ENCODE data around the gene ZNF345.

Gene ZNF345

GRCh38 chr19:36850559-36851442 lies at the start of gene ZNF345:
Gene ZNF345 (plus strand): TSS chr19:36850876. CDS start chr19:36876831, 25,955 bp downstream.
- peak; percentile 84 for DNase-seq

- no peak for DNase-seq
These were observed 45.3 kb upstream of the ZNF345 start for GRCh38 chr19:36805364-36805763.

- DNase-seq = no peak
These were observed 43.6 kb upstream of the ZNF345 start for GRCh38 chr19:36807029-36807428.

DNA sequence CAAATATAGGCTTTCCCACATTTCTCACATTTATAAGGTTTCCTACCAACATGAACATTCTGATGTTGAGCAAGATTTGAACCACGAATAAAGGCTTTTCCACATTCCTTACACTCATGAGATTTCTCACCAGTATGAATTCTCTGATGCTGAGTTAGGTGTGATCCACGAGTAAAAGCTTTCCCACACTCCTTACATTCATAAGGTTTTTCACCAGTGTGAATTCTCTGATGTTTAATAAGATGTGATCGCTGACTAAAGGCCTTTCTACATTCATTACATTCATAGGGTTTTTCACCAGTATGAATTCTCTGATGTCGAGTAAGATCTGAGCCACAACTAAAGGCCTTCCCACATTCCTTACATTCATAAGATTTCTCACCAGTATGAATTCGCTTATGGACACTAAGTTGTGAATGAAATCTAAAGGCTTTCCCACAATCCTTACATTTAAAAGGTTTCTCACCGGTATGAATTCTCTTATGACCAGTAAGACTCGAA lies 31.5 kb upstream of the ZNF345 start:
- no peak for DNase-seq

DNA sequence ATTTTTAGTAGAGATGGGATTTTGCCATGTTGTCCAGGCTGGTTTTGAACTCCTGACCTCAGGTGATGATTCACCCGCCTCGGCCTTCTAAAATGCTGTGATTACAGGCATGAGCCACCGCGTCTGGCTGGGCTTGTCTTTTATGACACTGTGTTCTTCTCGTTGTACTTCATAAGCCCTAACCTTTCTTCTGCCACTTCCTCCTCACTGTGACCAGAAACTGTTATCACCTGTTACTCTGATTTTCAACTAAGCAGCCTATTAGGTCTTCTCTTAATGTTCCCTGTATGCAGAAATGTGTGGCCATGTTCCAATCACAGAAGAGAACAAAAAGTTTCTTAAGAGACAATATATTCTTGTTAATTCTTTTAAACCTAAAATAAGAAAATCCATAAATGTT lies 28.9 kb upstream of the ZNF345 start:
- no peak for DNase-seq

GRCh38 chr19:36833430-36833829 lies 17.2 kb upstream of the ZNF345 start:
- DNase-seq = no peak

DNA sequence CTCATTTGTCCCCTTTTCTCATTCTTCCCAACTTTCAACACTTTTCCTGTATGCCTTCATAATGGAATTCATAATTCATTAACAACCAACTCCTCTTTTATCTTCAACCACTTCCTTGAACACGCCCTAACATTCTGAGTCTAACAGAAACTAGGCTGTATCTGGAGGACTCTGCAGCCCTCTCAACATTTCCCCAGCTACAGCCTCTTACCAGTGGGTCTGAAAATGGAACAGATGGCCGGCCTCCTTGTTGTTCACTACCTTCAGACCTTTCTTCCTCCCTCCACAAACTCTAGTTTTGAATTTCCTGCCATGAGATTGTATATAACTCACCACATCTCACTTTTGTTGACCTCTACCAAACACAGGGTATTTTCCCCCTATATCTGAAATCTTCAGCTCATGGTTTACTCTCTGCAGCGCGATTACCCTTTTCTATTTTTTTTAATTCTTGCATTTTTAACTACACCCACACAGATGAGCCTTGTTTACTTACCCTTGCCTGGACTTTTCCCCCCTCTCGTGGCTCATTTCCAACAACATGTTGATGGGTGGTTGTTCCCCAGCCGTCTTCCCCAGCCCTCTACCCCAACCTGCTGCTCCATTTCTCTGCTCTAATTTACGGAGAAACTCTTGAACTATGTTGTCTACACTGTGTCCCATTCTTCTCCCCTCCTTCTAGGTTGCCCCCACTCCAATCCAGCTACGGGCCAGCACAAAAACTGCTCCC lies 13.3 kb upstream of the ZNF345 start:
- DNase-seq = no peak

GRCh38 chr19:36837906-36838783 lies 12.5 kb upstream of the ZNF345 start, which contains the start of gene ZNF790:
Gene ZNF790 (minus strand): TSS chr19:36838387. CDS start chr19:36825619, 12,768 bp downstream.
- DNase-seq = peak; percentile 78

- DNase-seq = no peak
These were observed 11.8 kb upstream of the ZNF345 start for GRCh38 chr19:36838784-36839324.

GRCh38 chr19:36847968-36848367 lies 2.7 kb upstream of the ZNF345 start:
- DNase-seq = no peak

- DNase-seq = peak; percentile 58
These were observed 746 bp upstream of the ZNF345 start for GRCh38 chr19:36849701-36850558.

DNA sequence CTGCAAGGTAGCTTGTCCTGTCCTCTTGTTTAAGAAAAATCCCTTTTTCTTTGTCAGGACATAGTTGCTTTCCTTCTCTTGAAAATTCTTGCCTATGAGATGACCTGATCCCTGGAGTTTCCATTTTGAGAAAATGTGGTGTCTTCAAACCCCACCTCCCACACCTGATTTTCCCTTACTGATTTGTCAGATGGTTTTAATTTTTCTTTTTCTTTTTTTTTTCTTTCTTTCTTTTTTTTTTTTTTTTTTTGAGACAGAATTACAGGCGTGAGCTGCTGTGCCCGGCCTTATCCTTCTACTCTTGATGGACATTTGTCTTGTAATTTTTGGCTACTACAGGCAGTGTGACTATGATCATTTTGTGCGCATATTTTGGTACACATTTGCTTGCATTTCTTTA lies 1.2 kb downstream of the ZNF345 start:
- DNase-seq = no peak

GRCh38 chr19:36876993-36877938 lies 26.6 kb downstream of the ZNF345 start:
- no peak for DNase-seq

DNA sequence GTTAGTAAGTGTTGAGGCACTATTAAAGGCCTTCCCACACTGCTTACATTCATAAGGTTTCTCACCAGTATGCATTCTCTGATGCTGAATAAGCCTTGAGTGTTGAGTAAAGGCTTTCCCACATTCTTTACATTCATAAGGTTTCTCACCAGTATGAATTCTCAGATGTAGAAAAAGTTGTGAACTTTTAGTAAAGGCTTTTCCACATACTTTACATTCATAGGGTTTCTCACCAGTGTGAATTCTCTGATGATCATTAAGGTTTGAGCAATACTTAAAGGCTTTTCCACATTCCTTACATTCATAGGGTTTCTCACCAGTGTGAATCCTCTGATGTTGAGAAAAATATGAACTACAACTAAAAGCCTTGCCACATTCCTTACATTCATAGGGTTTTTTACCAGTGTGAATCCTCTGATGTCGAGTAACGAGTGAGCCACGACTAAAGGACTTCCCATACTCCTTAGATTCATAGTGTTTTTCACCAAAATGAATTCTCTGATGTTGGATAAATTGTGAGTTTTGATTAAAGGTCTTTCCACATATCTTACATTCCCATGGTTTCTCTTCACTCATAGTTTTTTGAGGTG lies 41.2 kb downstream of the ZNF345 start:
- DNase-seq = no peak

DNA sequence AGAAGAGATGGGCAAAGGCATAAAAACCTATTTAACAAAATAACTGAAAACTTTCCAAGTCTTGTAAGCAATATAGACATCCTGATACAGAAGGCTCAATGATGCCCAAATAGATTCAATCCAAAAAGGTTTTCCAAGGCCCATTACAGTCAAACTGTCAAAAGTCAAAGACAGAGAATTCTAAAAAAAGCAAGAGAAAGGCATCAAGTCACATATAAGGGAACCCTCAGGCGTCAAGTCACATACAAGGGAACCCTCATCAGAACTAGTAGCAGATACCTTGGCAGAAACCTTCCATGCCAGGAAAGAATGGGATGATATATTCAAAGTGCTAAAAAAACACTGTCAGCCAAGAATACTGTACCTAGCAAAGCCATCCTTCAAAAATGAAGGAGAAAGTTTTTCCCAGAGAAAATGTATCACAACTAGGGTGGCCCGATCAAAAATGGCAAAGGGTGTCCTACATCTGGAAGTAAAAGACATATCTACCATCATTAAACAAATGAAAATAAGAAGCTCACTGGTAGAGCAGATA lies 44.2 kb downstream of the ZNF345 start:
- DNase-seq = no peak

- DNase-seq = no peak
These were observed 47.7 kb downstream of the ZNF345 start for GRCh38 chr19:36898422-36898821.

- peak; percentile 75 for DNase-seq
These were observed 65.5 kb downstream of the ZNF345 start, which contains the start of the genes ZNF568 and ZNF829 for GRCh38 chr19:36915992-36916830. Gene ZNF568 (plus strand): TSS chr19:36916332. CDS start chr19:36922771, 6,439 bp downstream. Gene ZNF829 (minus strand): TSS chr19:36916291. CDS start chr19:36915167, 1,124 bp downstream.

- no peak for DNase-seq
These were observed 66.3 kb downstream of the ZNF345 start for GRCh38 chr19:36916991-36917390.

All from NCI-H524 treated with DMSO at 0.1 percent for 48 hours (cell line).